Mucosa of rectum (tissue), 2 donors: Measurements from ENCODE around the gene ECE1.

Experiments
- H3K27ac ChIP-seq, 2 donors: one replicate each; pipeline ENCODE4 v1.7.0; 2013; ENCODE audit warnings: inconsistent platforms in 2 of 2, low read depth in 2 of 2, low read length in 2 of 2
- H3K27me3 ChIP-seq, 2 donors: one replicate each; pipeline ENCODE4 v1.7.0; 2013; ENCODE audit warnings: low read length in 2 of 2; ENCODE audit not compliant: control insufficient read depth in 2 of 2, insufficient read depth in 2 of 2
- H3K36me3 ChIP-seq, 2 donors: one replicate each; pipeline ENCODE4 v1.7.0; 2013; ENCODE audit warnings: low read length in 2 of 2; ENCODE audit not compliant: control insufficient read depth in 2 of 2, insufficient read depth in 2 of 2
- H3K4me1 ChIP-seq, 2 donors: one replicate each; pipeline ENCODE4 v1.7.0; 2013; ENCODE audit warnings: low read length in 2 of 2, mild to moderate bottlenecking in 1 of 2; ENCODE audit not compliant: control insufficient read depth in 2 of 2, insufficient read depth in 2 of 2
- H3K4me3 ChIP-seq, 2 donors: one replicate each; pipeline ENCODE4 v1.7.0; 2013; ENCODE audit warnings: low read length in 2 of 2
- H3K9ac ChIP-seq, 2 donors: one replicate each; pipeline ENCODE4 v1.7.0; 2013; ENCODE audit warnings: low read length in 2 of 2, low read depth in 1 of 2, mild to moderate bottlenecking in 1 of 2
- H3K9me3 ChIP-seq, 2 donors: one replicate each; pipeline ENCODE4 v1.7.0; 2013; ENCODE audit warnings: low read length in 2 of 2; ENCODE audit not compliant: control insufficient read depth in 2 of 2
- donor health status: healthy.
- donor health status: Normal muscosa, but diverticular disease.

Gene ECE1

DNA sequence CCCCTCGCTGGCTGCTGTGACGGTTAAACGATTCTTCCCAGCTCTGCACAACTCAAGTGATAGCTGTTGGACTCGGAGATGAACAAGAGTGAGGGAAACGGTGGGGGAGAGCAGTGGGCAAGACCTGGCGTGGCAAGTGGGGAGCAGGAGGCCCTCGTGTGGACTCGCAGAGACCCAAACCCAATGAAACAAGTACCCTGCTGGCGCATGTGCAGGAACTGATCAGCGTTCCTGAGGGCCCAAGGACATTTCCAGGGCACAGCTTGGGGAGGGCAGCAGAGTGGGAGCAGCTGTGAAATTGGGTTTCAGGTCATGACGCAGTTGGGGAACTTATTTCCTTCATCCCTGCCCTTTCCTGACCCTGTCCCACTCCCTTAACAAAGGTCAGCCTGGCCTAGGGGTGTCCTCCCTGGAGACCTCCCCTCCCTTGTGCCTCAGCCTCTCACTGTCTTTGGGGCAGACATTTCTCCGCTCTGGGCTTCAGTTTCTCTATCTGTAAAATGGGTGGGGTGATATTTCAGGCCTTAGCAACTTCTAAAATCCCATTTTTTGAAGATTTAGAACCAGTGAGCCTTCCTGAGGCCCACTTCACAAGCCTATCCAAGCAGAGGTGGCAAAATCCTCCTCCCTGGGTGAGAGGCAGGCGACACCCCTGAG, 27.9 kb upstream of the ECE1 start:
- no peaks in the 10 kb centered on the region for H3K36me3 ChIP-seq
- H3K4me3 ChIP-seq = no peak overlapping the region
- no peaks in the 10 kb centered on the region for H3K27me3 ChIP-seq
- peak overlapping the region; percentile 64 to 70 for H3K27ac ChIP-seq
- no peaks in the 10 kb centered on the region for H3K9me3 ChIP-seq
- no peak overlapping the region for H3K9ac ChIP-seq
- H3K4me1 ChIP-seq = peaks cover 12 to 27% of the 10 kb centered on the region in 2 donors

- Histone ChIP-seq H3K4me3 (no peak overlapping the region), H3K36me3 (no peaks in the 10 kb centered on the region), H3K27ac (peak overlapping the region; percentile 64 to 70), H3K4me1 (peaks cover 7 to 24% of the 10 kb centered on the region in 2 donors), H3K27me3 (no peaks in the 10 kb centered on the region), H3K9ac (peak overlapping the region in 1 of 2 donors; percentile 0), H3K9me3 (no peaks in the 10 kb centered on the region)
Measured at GRCh38 chr1:21317690-21318043, 27.4 kb upstream of the ECE1 start.

- Histone ChIP-seq H3K9me3 (no peaks in the 10 kb centered on the region), H3K27me3 (no peaks in the 10 kb centered on the region), H3K4me1 (peaks cover 7 to 19% of the 10 kb centered on the region in 2 donors), H3K9ac (peak overlapping the region in 1 of 2 donors; percentile 0), H3K27ac (peak overlapping the region; percentile 64 to 70), H3K36me3 (no peaks in the 10 kb centered on the region), H3K4me3 (no peak overlapping the region)
Measured at GRCh38 chr1:21317035-21317689, 26.9 kb upstream of the ECE1 start.

- Histone ChIP-seq H3K36me3 (no peaks in the 10 kb centered on the region), H3K27ac (no peak overlapping the region), H3K4me1 (peaks cover 9 to 19% of the 10 kb centered on the region in 2 donors)
Measured at GRCh38 chr1:21314743-21315396, 24.6 kb upstream of the ECE1 start.

GRCh38 chr1:21313886-21314721, 23.8 kb upstream of the ECE1 start:
- H3K27ac ChIP-seq = no peak overlapping the region
- H3K36me3 ChIP-seq = no peaks in the 10 kb centered on the region
- no peaks in the 10 kb centered on the region for H3K27me3 ChIP-seq
- no peaks in the 10 kb centered on the region for H3K9me3 ChIP-seq
- H3K4me1 ChIP-seq = peaks cover 3 to 11% of the 10 kb centered on the region in 2 donors
- H3K9ac ChIP-seq = no peak overlapping the region
- no peak overlapping the region for H3K4me3 ChIP-seq

More at GRCh38 chr1:21314743-21315396, 24.6 kb upstream of the ECE1 start:
- Histone ChIP-seq H3K9ac (no peak overlapping the region), H3K9me3 (no peaks in the 10 kb centered on the region), H3K4me3 (no peak overlapping the region), H3K27me3 (no peaks in the 10 kb centered on the region)

GRCh38 chr1:21313203-21313885, 23.1 kb upstream of the ECE1 start:
- no peaks in the 10 kb centered on the region for H3K9me3 ChIP-seq
- no peak overlapping the region for H3K27ac ChIP-seq
- no peaks in the 10 kb centered on the region for H3K27me3 ChIP-seq
- H3K4me3 ChIP-seq = no peak overlapping the region
- no peaks in the 10 kb centered on the region for H3K36me3 ChIP-seq
- H3K4me1 ChIP-seq = peaks cover 5 to 9% of the 10 kb centered on the region in 2 donors
- no peak overlapping the region for H3K9ac ChIP-seq

GRCh38 chr1:21312407-21312992, 22.2 kb upstream of the ECE1 start:
- no peak overlapping the region for H3K4me3 ChIP-seq
- H3K27ac ChIP-seq = no peak overlapping the region
- peaks cover 0 to 10% of the 10 kb centered on the region in 2 donors for H3K4me1 ChIP-seq
- no peaks in the 10 kb centered on the region for H3K9me3 ChIP-seq
- H3K36me3 ChIP-seq = no peaks in the 10 kb centered on the region
- H3K9ac ChIP-seq = no peak overlapping the region
- H3K27me3 ChIP-seq = no peaks in the 10 kb centered on the region

DNA sequence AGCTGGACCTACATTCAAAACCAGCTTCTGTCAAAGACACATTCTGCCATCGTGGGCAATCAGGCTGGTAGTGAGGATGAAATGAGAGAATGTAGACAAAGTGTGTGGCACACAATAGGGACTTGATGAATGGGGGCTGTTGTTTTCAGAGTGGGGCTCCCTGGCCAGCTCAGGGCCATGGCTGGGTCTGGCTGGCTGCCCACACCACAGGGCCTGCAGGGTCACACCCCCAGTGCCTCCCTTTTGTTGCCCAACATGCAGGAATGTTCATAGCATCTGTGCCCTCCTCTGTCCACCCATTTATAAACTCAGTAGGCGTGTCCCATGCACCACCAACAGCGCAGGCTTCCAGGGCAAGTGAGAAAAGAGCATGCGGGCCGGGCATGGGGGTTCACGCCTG, 20.8 kb upstream of the ECE1 start:
- no peaks in the 10 kb centered on the region for H3K27me3 ChIP-seq
- H3K9me3 ChIP-seq = no peaks in the 10 kb centered on the region
- H3K4me1 ChIP-seq = peaks cover 0 to 10% of the 10 kb centered on the region in 2 donors
- H3K36me3 ChIP-seq = no peaks in the 10 kb centered on the region
- no peak overlapping the region for H3K9ac ChIP-seq
- no peak overlapping the region for H3K27ac ChIP-seq
- H3K4me3 ChIP-seq = no peak overlapping the region

- H3K27ac ChIP-seq = no peak overlapping the region
- H3K9ac ChIP-seq = no peak overlapping the region
- no peaks in the 10 kb centered on the region for H3K36me3 ChIP-seq
- H3K9me3 ChIP-seq = no peaks in the 10 kb centered on the region
- H3K4me1 ChIP-seq = peaks cover 0 to 10% of the 10 kb centered on the region in 2 donors
- no peaks in the 10 kb centered on the region for H3K27me3 ChIP-seq
- H3K4me3 ChIP-seq = no peak overlapping the region
Measured at GRCh38 chr1:21308847-21309652, 18.8 kb upstream of the ECE1 start.
